Activated CD4-positive, alpha-beta T cell treated with anti-CD3 and anti-CD28 coated beads for 4 hours (primary cell): ENCODE measurements around the gene APOBEC3H.

Source experiments
- DNase-seq, 2 donors: peaks; one replicate each; pipeline ENCODE4 v3.0.0-alpha.2; 2020

APOBEC3H gene

GRCh38 chr22:39081598-39081997 lies 15.4 kb upstream of the APOBEC3H start:
- DNase-seq = no peak

GRCh38 chr22:39083212-39084165 lies 13.6 kb upstream of the APOBEC3H start:
- DNase-seq = no peak

GRCh38 chr22:39084666-39085065 lies 12.4 kb upstream of the APOBEC3H start:
- DNase-seq = no peak

- DNase-seq = no peak
These were observed 9.9 kb upstream of the APOBEC3H start for GRCh38 chr22:39087098-39087497.

- DNase-seq = no peak
These were observed 9.0 kb upstream of the APOBEC3H start for GRCh38 chr22:39087881-39088684.

GRCh38 chr22:39088685-39089032 lies 8.4 kb upstream of the APOBEC3H start:
- DNase-seq = no peak

- DNase-seq = no peak
These were observed 7.1 kb upstream of the APOBEC3H start for GRCh38 chr22:39089928-39090327.

- DNase-seq = peak; percentile 75 to 83
These were observed 6.5 kb upstream of the APOBEC3H start for GRCh38 chr22:39090426-39091064.

GRCh38 chr22:39091126-39092081 lies 5.6 kb upstream of the APOBEC3H start:
- peak; percentile 34 to 36 for DNase-seq

- DNase-seq = no peak
These were observed 4.8 kb upstream of the APOBEC3H start for GRCh38 chr22:39092111-39092862.

- no peak for DNase-seq
These were observed 2.2 kb upstream of the APOBEC3H start for GRCh38 chr22:39094717-39095389.

- no peak for DNase-seq
These were observed 1.1 kb upstream of the APOBEC3H start for GRCh38 chr22:39095971-39096370.

- no peak for DNase-seq
These were observed 982 bp downstream of the APOBEC3H start for GRCh38 chr22:39098026-39098425.

GRCh38 chr22:39098576-39098975 lies 1.5 kb downstream of the APOBEC3H start:
- DNase-seq = no peak

GRCh38 chr22:39101226-39101625 lies 4.2 kb downstream of the APOBEC3H start:
- no peak for DNase-seq

GRCh38 chr22:39103431-39103830 lies 6.4 kb downstream of the APOBEC3H start:
- DNase-seq = no peak

- DNase-seq = no peak
These were observed 9.3 kb downstream of the APOBEC3H start for GRCh38 chr22:39106326-39106725.

- no peak for DNase-seq
These were observed 11.4 kb downstream of the APOBEC3H start for GRCh38 chr22:39108487-39108886.

GRCh38 chr22:39109361-39109760 lies 12.3 kb downstream of the APOBEC3H start:
- no peak for DNase-seq

- no peak for DNase-seq
These were observed 13.9 kb downstream of the APOBEC3H start for GRCh38 chr22:39110631-39111561.
